GM12891 (cell line): ENCODE measurements around the gene COQ7.

Source experiments
- DNase-seq: peaks from one replicate; pipeline ENCODE4 v3.0.0; 2011; ENCODE audit warnings: low spot score; ENCODE audit not compliant: insufficient read length
- FAIRE-seq: peaks from 2 replicates; lab custom pipeline; 2011; peaks lifted over from hg19 to GRCh38; lab: Jason Lieb, UNC
- PAX5 ChIP-seq: IDR thresholded peaks from 2 replicates; pipeline ENCODE4 v1.6.1; 2011; ENCODE audit warnings: low read length, moderate library complexity, mild to moderate bottlenecking; ENCODE audit not compliant: insufficient read depth, severe bottlenecking
- POLR2A ChIP-seq: IDR thresholded peaks from 2 replicates; pipeline ENCODE4 v1.6.1; 2011; ENCODE audit warnings: low read depth, low read length, control low read depth
- POLR2AphosphoS5 ChIP-seq: IDR thresholded peaks from 2 replicates; pipeline ENCODE4 v1.6.1; 2011; ENCODE audit warnings: low read depth, low read length, control low read depth
- POU2F2 ChIP-seq: IDR thresholded peaks from 2 replicates; pipeline ENCODE4 v1.6.1; 2011; ENCODE audit warnings: low read depth, mild to moderate bottlenecking, control low read depth, low read length, moderate library complexity
- SPI1 ChIP-seq: IDR thresholded peaks from 2 replicates; pipeline ENCODE4 v1.6.1; 2011; ENCODE audit warnings: low read depth, low read length, control low read depth
- TAF1 ChIP-seq: IDR thresholded peaks from 2 replicates; pipeline ENCODE4 v1.6.1; 2011; ENCODE audit warnings: low read depth, low read length, control low read depth

The COQ7 gene

GRCh38 chr16:19094542-19095365, 27.3 kb downstream of the COQ7 start:
- FAIRE-seq (peak; percentile 68), DNase-seq (no peak)
- TF ChIP-seq PAX5 (no peak), SPI1 (peak; percentile 58; the same call in 1 of the 2 replicates), POU2F2 (no peak)

- TF ChIP-seq SPI1 = peak; percentile 94
- no peak for TF ChIP-seq POLR2AphosphoS5
- DNase-seq (no peak), FAIRE-seq (no peak)
Measured at GRCh38 chr16:19095654-19096053, 28.2 kb downstream of the COQ7 start.

- DNase-seq (no peak), FAIRE-seq (no peak)
- TF ChIP-seq POU2F2 (no peak), POLR2AphosphoS5 (no peak), PAX5 (no peak), SPI1 (no peak), TAF1 (no peak), POLR2A (no peak)
Measured at GRCh38 chr16:19098173-19098572, 30.8 kb downstream of the COQ7 start.

GRCh38 chr16:19102187-19102872, 34.9 kb downstream of the COQ7 start:
- TF ChIP-seq POU2F2 = no peak
- TF ChIP-seq PAX5 = no peak
- no peak for TF ChIP-seq SPI1
- TF ChIP-seq TAF1 = no peak
- TF ChIP-seq POLR2A = no peak
- TF ChIP-seq POLR2AphosphoS5 = no peak
- FAIRE-seq (no peak), DNase-seq (no peak)

- DNase-seq (no peak), FAIRE-seq (no peak)
- TF ChIP-seq PAX5 = no peak
- no peak for TF ChIP-seq POU2F2
- TF ChIP-seq TAF1 = no peak
- TF ChIP-seq SPI1 = no peak
- TF ChIP-seq POLR2A = no peak
- TF ChIP-seq POLR2AphosphoS5 = no peak
Measured at GRCh38 chr16:19104607-19105006, 37.2 kb downstream of the COQ7 start.

- DNase-seq (no peak), FAIRE-seq (no peak)
- no peak for TF ChIP-seq PAX5
- no peak for TF ChIP-seq POU2F2
Measured at GRCh38 chr16:19105131-19105530, 37.7 kb downstream of the COQ7 start.

- no peak for DNase-seq
- FAIRE-seq = no peak
- TF ChIP-seq SPI1 (no peak), POLR2AphosphoS5 (no peak), TAF1 (no peak)
Measured at GRCh38 chr16:19105891-19106624, 38.6 kb downstream of the COQ7 start.

GRCh38 chr16:19106625-19107020, 39.2 kb downstream of the COQ7 start:
- no peak for TF ChIP-seq POLR2A
- TF ChIP-seq TAF1 = no peak
- FAIRE-seq (no peak), DNase-seq (no peak)

- no peak for TF ChIP-seq POLR2AphosphoS5
- no peak for TF ChIP-seq SPI1
- TF ChIP-seq TAF1 = no peak
- TF ChIP-seq PAX5 = no peak
- no peak for TF ChIP-seq POU2F2
- TF ChIP-seq POLR2A = no peak
- FAIRE-seq (no peak), DNase-seq (no peak)
Measured at GRCh38 chr16:19108409-19109287, 41.2 kb downstream of the COQ7 start.

- DNase-seq (no peak), FAIRE-seq (no peak)
- no peak for TF ChIP-seq POU2F2
- no peak for TF ChIP-seq TAF1
- TF ChIP-seq PAX5 = no peak
- no peak for TF ChIP-seq SPI1
- TF ChIP-seq POLR2AphosphoS5 = no peak
- TF ChIP-seq POLR2A = no peak
Measured at GRCh38 chr16:19109288-19109664, 41.9 kb downstream of the COQ7 start.
